GM03348 (cell line): ENCODE measurements around the gene RASSF7.

Experiments
- DNase-seq: peaks from one replicate; pipeline ENCODE4 v3.0.0; 2012; ENCODE audit warnings: low spot score

The RASSF7 gene

GRCh38 chr11:610146-610801, 49.5 kb downstream of the RASSF7 start:
- DNase-seq = no peak

- no peak for DNase-seq
These were observed 50.5 kb downstream of the RASSF7 start for GRCh38 chr11:611001-611996.

DNA sequence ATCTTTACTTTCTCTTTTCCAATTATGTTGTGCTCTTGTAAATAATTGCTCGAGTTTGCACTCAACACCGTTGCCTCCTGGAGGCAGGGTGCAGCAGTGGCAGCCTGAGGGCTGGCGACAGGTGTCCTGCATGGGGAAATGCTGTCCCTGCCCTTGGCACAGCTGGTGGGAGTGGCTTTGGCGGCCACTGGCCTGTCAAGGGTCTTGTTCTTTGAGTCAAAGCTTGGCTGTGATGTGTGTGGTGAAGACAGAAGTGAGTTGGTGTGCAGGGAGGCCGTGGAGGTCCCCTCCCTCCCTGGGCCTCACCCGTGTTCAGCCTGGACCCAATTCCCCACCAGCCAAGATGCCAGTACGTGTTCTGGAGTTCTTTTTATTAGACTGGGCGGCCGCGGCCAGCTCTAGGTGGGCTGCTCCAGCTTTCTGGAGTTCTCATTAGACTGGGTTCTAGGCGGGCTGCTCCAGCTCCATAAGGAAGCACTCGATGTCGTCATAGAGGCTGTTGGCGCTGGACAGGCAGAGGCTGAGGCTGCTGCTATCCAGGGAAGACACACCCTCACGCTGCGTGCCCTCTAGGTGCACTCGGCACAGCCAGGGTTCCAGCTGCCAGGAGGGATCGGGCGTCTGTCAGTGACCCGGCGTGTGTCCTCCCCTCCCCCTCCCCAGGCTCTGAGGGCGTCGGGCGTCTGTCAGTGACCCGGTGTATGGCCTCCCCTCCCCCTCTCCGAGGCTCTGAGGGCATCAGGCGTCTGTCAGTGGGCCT, 51.6 kb downstream of the RASSF7 start:
- no peak for DNase-seq

GRCh38 chr11:612961-613300, 52.2 kb downstream of the RASSF7 start:
- DNase-seq = no peak

GRCh38 chr11:613369-613968, 52.7 kb downstream of the RASSF7 start:
- peak; percentile 73 for DNase-seq
